Glutamatergic neuron (in vitro differentiated cells): ENCODE data around the gene ZNF597. TPM values are rescaled to one million over a fixed set of nuclear protein-coding genes. Genes with fewer than 3 reads are reported as not detected.
A peak's percentile ranks its signal among the peaks of the same experiment; 100 is the strongest.

ENCODE experiments used
- DNase-seq: peaks from one replicate; pipeline ENCODE4 v3.0.0; 2022
- H3K27ac Mint-ChIP-seq: one replicate; pipeline ENCODE4 v1.8.0; 2020; ENCODE audit warnings: mild to moderate bottlenecking, mixed read lengths, inconsistent platforms; ENCODE audit not compliant: unreplicated experiment
- H3K27me3 Mint-ChIP-seq: one replicate; pipeline ENCODE4 v1.8.0; 2020; ENCODE audit warnings: mild to moderate bottlenecking, moderate library complexity, mixed read lengths, inconsistent platforms; ENCODE audit not compliant: unreplicated experiment
- H3K36me3 Mint-ChIP-seq: one replicate; pipeline ENCODE4 v1.8.0; 2020; ENCODE audit warnings: mild to moderate bottlenecking, mixed read lengths, inconsistent platforms; ENCODE audit not compliant: unreplicated experiment
- H3K4me1 Mint-ChIP-seq: one replicate; pipeline ENCODE4 v1.8.0; 2020; ENCODE audit warnings: mild to moderate bottlenecking, low read depth, mixed read lengths, inconsistent platforms; ENCODE audit not compliant: unreplicated experiment
- H3K4me3 Mint-ChIP-seq: one replicate; pipeline ENCODE4 v1.8.0; 2020; ENCODE audit warnings: mild to moderate bottlenecking, mixed read lengths, inconsistent platforms; ENCODE audit not compliant: unreplicated experiment
- H3K9me3 Mint-ChIP-seq: one replicate; pipeline ENCODE4 v1.8.0; 2020; ENCODE audit warnings: mild to moderate bottlenecking, moderate library complexity, mixed read lengths, inconsistent platforms; ENCODE audit not compliant: unreplicated experiment
- long read RNA-seq: library from polyadenylated mRNA; unstranded; transcript quantifications from one replicate; pipeline ENCODE4 v2.0.0, GENCODE V29; 2020; ENCODE audit not compliant: unreplicated experiment
- total RNA-seq: library from RNA; stranded (reverse); fragmentation: NEBNext Ultra II Directional; extraction: Animal tissue kit (Norgen Biotek cat#: 25700); gene quantifications from one replicate; pipeline ENCODE4 v1.2.1, GENCODE V29; 2021; ENCODE audit not compliant: unreplicated experiment
- TF ChIP-seq, protein P1 (sequence below): fragments of 200-600 bp; sonication (generic); IDR thresholded peaks from one replicate; pipeline ENCODE4 v1.5.0; 2021; ENCODE audit not compliant: partially characterized antibody, unreplicated experiment

ZNF597 gene, protein sequence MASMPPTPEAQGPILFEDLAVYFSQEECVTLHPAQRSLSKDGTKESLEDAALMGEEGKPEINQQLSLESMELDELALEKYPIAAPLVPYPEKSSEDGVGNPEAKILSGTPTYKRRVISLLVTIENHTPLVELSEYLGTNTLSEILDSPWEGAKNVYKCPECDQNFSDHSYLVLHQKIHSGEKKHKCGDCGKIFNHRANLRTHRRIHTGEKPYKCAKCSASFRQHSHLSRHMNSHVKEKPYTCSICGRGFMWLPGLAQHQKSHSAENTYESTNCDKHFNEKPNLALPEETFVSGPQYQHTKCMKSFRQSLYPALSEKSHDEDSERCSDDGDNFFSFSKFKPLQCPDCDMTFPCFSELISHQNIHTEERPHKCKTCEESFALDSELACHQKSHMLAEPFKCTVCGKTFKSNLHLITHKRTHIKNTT
- 1.9 TPM for total RNA-seq
- long read RNA-seq = 0 reads

DNA sequence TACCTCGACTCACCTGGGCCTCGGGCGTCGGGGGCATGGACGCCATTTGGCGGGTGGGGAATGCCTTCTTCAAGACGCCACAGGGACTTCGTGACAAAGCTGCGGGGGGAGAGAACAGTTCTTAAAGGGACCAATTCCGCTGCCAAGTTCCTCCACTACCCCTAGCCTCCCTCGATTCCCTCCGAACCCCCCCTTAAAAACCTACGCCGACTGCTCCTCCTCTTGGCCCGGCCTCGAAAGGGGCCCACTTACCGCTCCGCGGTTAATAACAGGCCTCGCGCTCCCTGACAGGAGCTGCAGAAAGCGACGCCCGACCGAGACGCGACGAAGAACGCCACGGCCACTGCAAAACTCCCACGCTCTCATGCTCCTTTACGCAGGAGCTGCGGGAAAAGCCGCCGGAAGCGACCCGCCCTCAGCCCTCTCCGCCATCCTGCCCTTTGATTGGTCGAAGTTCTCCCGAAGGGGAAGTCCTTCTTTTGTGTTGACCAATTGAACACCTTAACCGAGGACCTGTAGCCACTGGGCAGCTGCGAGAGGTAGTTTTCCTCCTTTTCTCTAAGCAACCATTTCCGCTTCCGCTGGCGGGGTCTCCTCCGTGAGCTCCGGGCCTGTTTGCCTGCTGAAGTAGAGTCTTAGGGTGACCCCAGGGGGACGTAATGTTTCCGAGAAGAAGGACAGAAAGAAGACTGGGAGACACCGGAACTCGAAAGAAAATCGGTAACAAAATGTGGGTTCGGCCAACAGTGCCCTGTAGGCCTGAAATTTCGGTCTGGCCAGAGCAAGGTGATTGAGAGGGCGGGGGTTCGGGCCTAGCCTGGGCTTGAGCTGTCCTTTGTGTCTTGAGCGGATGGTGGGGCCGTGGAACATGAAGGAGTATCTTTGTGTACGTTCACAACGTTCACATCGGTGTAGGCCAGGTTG lies at the start of gene ZNF597, which contains the start of gene NAA60:
Gene ZNF597 (minus strand): TSS at position 397 of the 924 bp plus-strand sequence. CDS start 351 bp downstream, at position 46.
Gene NAA60 (plus strand): TSS at position 573 of the 924 bp plus-strand sequence. CDS start 32,548 bp downstream, outside the sequence.
- DNase-seq = peak; percentile 80
- Mint-ChIP-seq H3K4me3 (peak within 1 kb of the TSS; percentile 100), H3K27ac (peak within 1 kb of the TSS; percentile 96), H3K36me3 (peaks cover 9% of the 10 kb centered on the region), H3K9me3 (peaks cover 13% of the 10 kb centered on the region), H3K27me3 (peaks cover 5% of the 10 kb centered on the region), H3K4me1 (peaks cover 2% of the 10 kb centered on the region)
- TF ChIP-seq, protein P1, sequence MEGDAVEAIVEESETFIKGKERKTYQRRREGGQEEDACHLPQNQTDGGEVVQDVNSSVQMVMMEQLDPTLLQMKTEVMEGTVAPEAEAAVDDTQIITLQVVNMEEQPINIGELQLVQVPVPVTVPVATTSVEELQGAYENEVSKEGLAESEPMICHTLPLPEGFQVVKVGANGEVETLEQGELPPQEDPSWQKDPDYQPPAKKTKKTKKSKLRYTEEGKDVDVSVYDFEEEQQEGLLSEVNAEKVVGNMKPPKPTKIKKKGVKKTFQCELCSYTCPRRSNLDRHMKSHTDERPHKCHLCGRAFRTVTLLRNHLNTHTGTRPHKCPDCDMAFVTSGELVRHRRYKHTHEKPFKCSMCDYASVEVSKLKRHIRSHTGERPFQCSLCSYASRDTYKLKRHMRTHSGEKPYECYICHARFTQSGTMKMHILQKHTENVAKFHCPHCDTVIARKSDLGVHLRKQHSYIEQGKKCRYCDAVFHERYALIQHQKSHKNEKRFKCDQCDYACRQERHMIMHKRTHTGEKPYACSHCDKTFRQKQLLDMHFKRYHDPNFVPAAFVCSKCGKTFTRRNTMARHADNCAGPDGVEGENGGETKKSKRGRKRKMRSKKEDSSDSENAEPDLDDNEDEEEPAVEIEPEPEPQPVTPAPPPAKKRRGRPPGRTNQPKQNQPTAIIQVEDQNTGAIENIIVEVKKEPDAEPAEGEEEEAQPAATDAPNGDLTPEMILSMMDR = no peak

DNA sequence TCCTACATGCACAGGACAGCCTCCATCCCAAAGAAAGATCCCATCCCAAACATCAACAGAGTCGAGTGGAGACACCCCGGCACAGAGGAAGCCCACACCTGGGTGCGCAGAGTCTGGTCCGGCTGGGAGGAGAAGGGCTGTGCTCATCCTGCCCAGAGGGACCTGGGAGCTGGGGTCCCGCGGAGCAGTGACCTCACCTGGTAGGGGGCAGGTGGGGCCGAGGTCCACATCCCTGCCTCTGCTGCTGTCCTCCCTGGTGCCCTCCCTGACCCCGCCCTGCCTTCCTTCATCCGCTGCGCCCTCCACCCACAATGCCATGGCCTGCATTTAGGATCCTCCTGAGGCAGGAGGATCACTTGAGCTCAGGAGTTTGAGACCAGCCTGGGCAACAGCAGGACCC lies 49.1 kb upstream of the ZNF597 start:
- H3K4me3 Mint-ChIP-seq = no peak overlapping the region
- peaks cover 21% of the 10 kb centered on the region for H3K4me1 Mint-ChIP-seq
- H3K27ac Mint-ChIP-seq = peak overlapping the region; percentile 96
- no peak for DNase-seq
- peaks cover 15% of the 10 kb centered on the region for H3K9me3 Mint-ChIP-seq
- TF ChIP-seq, protein P1 = no peak
- no peaks in the 10 kb centered on the region for H3K36me3 Mint-ChIP-seq
- peaks cover 15% of the 10 kb centered on the region for H3K27me3 Mint-ChIP-seq

DNA sequence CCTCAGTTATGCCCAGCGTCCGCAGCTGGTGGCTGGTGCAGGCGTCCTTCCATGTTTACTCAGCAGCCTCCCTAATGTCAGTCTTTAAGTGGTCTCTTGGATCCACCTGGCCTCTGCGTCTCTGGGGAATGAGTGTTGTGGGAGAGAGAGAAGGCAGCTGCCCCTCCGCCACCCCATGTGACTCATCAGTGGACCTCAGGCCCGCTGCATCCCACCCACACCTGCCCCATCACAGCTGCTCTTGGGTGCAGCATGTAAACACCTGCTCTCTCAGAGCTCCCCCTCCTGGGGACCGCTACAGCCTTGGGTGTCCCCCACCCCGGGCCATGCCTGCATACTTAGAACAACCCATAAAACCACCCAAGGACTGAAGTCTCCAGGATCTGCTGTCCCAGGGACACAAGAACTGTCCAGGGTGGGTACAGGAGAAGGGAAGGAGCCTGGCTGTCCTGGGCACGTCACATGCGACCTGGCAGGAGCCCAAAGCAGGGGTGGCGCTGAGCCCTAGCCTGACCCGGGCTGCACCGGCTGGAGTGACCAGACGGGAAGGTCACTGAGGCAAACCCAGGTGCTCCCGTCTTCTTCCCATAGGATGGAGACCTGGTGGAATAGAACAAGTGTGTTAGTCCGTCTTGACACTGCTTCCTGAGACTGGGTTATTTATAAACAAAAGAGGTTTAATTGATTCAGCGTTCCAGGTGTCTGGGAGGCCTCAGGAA lies 47.8 kb upstream of the ZNF597 start:
- H3K36me3 Mint-ChIP-seq = no peaks in the 10 kb centered on the region
- H3K9me3 Mint-ChIP-seq = peaks cover 15% of the 10 kb centered on the region
- peak; percentile 62 for DNase-seq
- H3K27me3 Mint-ChIP-seq = peaks cover 15% of the 10 kb centered on the region
- H3K4me1 Mint-ChIP-seq = peaks cover 24% of the 10 kb centered on the region
- H3K4me3 Mint-ChIP-seq = peak overlapping the region; percentile 26
- H3K27ac Mint-ChIP-seq = peak overlapping the region; percentile 28
- TF ChIP-seq, protein P1 = no peak

DNA sequence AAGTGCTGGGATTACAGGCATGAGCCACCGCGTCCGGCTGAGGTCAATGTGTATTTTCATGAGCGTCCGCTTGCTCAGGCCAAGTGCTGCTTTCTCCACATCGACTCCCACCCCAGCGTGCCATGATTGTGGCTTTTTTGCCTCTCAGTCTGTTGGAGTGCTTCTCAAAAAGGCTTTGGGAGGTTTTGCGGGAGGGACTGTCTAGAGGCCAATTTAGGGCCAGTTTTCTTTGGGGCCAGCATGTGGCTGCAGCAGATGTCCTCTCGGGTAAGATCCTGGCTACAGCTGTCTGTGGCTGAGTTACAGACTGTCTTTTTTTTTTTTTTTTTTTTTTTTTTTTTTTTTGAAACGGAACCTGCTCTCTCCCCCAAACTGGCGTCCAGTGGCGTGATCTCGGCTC lies 45.5 kb upstream of the ZNF597 start:
- TF ChIP-seq, protein P1 = no peak
- no peak for DNase-seq
- peaks cover 21% of the 10 kb centered on the region for H3K27me3 Mint-ChIP-seq
- peak overlapping the region; percentile 54 for H3K4me3 Mint-ChIP-seq
- H3K9me3 Mint-ChIP-seq = peaks cover 14% of the 10 kb centered on the region
- H3K36me3 Mint-ChIP-seq = no peaks in the 10 kb centered on the region
- peak overlapping the region; percentile 89 for H3K27ac Mint-ChIP-seq
- H3K4me1 Mint-ChIP-seq = peaks cover 35% of the 10 kb centered on the region
